SK-N-MC (cell line): Measurements from ENCODE around the gene SYT2.

Experiments used
- EZH2 ChIP-seq: fragments of 200-600 bp; sonication (generic); IDR thresholded peaks from one replicate; pipeline ENCODE4 v1.6.1; 2017; ENCODE audit warnings: antibody characterized with exemption
- FOXP2 ChIP-seq: optimal IDR thresholded peaks from 2 replicates; pipeline ENCODE3; 2011; ENCODE audit warnings: mild to moderate bottlenecking, moderate library complexity; ENCODE audit not compliant: insufficient read depth; ENCODE audit errors: extremely low read length, control extremely low read depth
- POLR2AphosphoS5 ChIP-seq: IDR thresholded peaks from 2 replicates; pipeline ENCODE4 v1.6.1; 2012; ENCODE audit warnings: mild to moderate bottlenecking, low read depth, low read length, borderline replicate concordance

DNA sequence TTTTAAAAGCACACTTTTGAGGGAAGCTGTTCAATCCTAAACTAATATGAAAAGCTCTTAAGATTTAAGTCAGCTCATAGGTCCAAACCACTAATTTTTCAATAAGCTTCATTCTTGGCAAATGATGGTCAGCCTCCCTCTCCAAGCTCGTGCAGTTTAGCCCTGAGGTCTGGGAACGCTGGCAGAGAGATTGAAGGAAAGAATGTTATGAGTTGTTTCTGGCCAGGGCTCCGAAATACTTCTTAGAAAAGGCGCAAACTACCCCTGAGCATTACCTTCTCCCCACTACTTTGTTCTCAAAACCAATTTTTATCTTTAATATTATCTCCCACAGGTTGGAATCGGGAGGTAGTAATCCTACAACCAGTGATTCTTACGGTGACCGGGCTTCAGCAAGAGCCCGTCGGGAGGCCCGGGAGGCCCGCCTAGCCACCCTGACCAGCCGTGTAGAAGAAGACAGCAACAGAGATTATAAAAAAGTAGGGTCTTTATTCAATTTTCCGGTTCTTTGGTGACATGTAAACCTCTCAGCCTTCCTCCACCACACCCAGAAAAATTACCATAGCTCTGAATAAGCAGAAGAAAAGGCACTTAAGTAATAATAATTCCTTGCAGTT is 147.7 kb downstream of the SYT2 start:
- TF ChIP-seq EZH2 (no peak), POLR2AphosphoS5 (no peak), FOXP2 (no peak)
